Urothelium cell line (cell line): ENCODE measurements around the gene TMEM235.

Experiments used
- DNase-seq: peaks from one replicate; pipeline ENCODE4 v3.0.0; 2011; ENCODE audit warnings: low spot score, mixed read lengths
- FAIRE-seq: peaks from 2 replicates; lab custom pipeline; 2011; peaks lifted over from hg19 to GRCh38; lab: Jason Lieb, UNC

Gene TMEM235

DNA sequence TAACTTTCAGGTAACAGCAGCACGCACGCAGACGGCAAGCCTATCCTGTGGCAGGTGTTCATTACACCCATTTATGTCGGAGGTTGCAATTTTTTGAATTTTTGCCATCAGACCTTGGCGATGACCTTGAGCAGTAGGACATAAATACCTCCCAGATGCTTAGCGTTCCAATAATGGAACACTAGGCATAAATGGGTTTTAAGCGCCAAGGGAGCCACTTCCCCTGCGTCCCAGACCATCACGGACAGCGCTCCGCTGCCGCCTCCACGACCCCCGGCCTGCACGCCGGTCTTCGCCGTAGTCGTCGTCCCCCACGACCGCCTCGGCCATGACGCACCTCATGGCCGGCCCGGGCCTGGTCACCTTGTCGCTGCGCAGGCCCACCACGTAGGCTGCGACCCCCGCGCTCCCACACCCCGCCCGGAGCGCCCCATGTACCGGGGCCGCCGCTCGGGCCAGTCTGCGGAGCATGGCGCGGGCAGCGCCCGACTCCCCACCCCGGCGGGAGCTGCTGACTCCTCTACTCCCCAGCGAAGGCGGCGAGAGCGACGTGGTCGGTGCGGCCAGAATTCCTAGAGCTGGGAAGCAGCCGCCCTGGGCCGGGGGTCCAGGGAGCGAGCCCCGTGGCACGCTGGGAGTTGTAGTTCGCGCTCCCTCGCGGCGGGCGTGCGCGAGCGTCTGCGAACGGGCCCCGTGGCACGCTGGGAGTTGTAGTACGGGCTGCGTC is 22.7 kb downstream of the TMEM235 start:
- peak; percentile 86 for FAIRE-seq
- peak; percentile 96 for DNase-seq

DNA sequence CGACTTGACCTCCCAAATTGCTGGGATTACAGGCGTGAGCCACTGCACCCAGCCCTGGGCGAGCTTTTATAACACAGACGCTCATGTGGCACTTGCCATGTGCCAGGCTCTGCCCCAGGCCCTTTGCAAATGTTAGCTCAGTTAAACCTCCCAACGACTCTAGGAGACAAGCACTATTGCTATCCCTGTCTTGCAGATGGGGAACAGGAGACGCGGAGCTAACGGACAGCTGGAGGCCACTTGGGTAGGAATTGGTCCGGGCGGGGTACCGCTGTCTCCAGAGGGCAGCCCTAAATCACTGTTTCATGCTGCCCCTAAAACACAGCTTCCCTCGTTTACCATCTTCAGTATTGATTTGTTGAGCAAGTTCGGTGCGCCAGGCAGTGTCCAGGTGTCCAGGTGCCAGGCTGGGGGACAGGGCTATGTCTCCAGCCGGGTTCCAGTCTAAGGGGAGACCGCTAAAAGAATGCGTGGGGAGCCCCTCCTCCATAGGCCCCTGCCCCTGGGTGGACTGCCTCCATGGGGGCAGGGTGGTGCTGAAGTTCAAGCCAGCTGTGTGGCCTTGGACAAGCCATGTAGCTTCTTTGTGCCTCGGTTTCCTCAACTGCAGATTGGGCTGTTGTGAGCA is 23.7 kb downstream of the TMEM235 start:
- no peak for FAIRE-seq
- no peak for DNase-seq

DNA sequence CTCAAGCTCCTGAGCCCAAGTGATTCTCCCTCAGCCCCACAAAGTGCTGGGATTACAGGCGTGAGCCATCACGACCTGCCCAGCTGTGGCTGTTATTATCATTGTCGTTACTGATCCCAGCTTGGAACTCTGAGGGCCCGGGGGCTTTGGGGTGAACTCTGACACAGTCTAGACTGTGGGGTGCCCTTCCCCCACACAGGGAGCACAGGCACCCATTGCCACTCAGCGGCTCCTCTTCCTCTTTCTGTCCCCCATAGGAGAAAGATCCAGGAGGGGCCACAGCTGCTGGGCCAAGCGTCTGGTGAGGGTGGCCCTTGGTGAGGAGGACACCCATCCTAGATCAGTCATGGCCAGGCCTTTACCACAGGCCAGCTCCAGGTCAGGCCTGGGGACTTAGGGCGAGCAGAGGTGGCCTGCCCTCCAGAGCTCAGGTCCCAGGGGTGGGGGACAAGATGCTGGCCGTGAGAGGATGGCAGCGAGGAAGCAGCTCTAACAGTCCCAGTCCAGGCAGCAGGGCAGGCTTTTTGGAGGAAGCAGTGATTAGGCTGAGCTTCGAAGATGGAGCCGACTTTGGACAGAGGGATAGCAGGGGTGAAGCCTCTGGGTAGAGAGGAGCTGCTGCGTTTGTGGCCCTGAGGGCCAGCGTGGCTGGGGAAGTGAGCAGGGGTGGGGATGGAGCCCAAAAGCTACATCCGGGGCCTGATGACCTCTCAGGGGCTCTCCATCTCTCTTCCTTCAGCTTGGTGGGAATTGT is 24.7 kb downstream of the TMEM235 start:
- DNase-seq (no peak), FAIRE-seq (no peak)

DNA sequence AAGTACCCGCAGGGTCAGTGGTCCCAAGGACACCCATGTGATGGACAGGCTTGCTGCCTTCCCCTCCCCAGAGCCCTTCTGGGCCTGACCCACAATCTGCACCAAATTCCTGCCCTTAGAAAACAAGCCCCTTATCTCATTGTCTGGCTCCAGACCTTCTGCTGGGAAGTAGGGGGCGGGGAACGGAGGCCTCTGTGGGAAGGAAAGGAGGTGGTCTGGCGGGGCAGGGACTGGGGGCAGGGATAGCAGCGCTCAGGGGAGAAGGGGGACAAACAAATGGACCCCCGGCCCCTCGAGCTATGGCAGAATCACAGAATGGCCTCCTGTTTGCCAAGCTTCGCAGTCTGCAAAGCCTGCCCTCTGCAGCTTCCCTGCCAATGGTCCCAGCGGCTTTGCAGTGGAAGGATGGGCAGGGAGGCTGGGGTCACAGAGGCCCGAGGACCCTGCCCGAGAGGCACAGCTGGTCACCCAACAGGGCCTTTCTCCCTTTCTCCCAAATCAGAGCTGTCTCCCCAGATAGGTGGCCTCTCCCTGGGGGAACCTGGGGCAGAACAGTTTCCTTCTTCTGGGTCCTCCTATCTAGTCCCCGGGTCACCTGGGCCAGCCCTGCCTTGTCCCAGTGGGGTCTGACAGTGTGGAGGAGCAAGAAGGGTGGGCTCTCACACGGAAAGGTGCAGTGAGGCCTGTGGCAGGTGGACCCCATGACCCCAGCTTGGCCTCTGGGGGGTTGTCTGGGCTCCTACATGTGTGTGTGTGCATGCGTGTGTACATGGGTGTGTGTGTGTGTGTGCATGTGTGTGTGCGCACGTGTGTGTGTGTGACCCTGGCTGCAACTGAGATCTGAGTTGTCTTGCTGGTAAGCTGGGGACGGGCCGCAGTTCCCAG is 25.5 kb downstream of the TMEM235 start:
- FAIRE-seq (no peak), DNase-seq (no peak)

DNA sequence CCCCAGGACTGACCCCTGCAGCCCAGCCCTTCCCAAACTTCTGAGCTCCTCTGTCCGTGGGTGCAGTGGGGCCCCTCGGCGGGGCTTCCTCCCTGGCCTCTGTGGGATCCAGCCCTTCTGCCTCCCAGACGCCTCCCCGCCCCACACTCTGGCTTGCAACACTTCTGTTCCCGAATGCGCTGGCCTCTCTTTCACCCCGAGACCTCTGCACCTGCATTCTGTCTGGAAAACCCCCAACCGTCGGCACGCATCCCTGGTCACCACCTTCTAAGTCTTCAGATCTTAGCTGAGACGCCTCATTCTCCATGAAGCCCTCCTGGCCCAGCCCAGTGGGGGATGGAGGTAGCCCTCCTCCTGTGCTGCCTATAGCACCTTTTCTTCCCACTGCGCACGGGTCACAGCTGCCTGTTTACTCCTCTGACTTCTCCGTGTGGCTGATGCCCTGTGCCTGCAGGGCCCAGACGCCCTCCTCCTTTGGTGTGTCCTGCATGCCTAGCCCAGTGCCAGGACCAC is 26.4 kb downstream of the TMEM235 start:
- FAIRE-seq: no peak
- DNase-seq: no peak

DNA sequence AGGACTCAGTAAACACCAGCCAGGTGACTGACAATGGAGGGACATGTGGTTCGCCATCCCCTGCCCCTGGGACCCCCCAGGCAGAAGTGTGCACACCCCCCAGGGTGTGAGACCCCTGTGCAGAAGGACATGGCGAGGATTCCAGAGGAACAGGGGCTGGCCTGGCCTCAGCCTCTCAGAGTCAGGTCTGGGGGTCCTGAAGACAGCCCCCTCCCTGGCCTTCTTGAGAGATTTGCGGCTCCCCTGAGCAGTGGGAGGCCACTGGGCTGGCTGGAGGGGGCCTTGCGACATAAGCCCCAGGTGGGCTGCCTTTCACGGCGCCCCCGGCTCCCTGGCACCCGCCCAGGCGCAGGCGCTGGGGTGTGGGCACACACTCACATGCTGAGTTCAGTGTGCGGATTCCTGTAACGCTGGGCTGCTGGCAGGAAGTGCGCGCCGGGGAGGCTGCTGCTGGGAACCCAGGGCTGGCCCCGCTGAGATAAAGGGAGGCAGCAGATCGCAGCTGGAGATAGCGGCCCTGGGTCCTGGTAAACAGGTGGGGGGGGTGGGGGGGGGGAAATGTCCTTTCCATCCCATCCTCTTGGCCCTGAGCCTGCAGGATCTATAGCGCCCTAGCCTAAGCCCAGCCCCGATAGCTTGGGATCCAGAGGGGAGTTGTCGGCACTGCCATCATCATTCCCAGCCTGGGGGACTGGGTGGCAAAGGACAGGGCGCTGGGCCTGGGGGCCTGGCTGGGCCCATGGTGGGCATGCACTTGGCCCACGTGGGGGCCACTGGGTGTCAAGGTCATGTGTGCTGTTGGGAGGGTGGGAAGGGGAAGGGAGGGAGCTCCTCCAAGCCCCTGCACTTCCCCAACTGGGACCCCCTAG is 27.1 kb downstream of the TMEM235 start:
- FAIRE-seq (no peak), DNase-seq (no peak)

DNA sequence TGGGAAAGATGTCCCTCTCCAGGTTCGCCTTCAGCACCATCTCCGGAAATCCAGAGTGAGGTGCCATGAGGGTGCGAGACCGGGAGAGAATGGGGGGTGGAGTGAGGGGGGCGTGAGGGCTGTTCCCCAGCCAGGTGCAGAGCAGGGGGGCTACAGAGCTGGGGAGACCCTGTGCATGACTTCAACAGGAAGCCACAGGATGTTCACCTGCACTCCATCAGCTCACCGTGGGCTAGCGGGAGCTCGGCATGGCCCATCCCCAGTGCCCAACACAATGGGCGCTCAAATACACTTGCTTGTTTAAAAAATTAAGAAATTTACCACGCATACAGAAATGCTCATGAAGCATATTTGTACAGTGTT is 27.7 kb downstream of the TMEM235 start:
- DNase-seq: no peak
- no peak for FAIRE-seq

DNA sequence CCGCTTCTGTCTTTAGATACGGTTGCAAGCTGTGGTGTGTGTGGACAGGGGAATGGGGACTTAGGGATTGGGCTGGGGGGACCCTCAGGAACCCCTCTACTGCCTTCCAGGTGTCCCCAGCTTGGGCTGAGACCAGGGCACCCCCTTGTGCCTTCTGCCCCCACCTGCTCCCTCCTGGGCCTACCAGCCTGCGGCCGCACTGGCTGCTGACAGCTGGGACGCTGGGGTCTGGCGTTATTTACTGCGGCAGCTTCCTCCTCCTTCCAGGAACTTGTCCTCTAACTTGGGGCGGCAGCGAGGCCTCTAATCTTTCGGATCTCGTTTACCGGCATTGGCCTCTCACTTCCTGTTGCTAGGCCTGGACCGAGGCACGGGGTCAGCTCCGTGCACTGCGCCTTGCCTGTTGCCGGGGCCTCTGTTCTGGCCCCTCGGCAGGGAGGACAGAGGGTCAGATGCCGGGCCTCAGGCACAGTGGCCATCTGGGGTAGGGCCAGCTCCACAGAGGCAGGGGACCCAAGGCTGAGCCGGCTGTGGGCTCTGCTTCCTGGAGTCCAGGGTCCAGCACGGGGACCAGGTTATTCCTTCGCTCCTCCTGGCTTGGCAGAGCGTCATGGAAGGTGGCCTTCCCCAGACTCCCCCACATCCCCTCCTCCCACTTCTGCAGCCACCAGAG is 31.8 kb downstream of the TMEM235 start:
- DNase-seq: no peak
- no peak for FAIRE-seq

DNA sequence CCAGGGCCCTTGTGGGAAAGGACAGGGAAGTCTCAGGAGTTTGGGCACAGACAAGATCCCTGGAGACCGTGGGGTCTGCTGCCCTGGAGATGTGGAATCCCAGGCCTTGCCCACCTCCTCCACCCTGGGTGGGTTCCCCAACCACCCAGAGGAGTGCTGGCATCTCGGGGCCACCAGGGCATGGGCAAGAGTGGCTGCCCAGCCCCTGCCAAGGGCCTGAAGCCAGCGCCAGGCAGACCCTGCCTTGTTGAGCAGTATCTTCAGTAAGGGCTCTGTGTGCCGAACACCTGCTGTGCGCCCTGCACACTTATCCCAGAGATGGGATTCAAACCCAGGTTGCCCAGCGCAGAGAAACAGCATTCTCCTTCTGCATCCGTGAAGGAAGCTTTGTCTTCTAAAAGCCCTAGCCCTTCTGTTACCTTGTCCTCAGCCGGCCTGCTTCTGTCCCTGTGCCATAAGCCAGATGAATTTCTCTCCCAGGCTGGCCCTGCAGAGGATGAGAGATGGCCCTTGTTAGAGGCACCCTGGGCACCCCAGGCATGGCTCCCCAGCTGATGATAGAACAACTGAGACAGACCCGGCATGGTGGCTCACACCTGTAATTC is 32.4 kb downstream of the TMEM235 start:
- DNase-seq: no peak
- no peak for FAIRE-seq

DNA sequence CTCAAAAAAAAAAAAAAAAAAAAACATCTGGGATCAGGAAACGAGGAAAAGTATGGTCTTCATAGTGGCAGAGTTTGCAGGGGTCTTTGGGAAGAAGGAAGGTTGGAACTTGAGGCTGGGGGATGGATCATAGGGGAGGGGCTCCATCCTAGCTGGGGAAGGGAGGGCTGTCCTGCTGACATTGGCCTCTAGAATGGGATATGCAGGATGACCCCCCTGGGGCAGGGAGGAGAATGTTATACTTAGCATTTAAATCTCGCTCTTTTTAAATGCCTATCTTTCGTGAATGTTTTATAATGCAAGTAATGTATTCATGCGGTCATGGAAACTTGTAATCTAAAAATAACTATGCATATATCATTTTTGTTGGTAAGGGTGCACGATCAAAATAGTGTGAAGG is 33.2 kb downstream of the TMEM235 start:
- FAIRE-seq (no peak), DNase-seq (no peak)

DNA sequence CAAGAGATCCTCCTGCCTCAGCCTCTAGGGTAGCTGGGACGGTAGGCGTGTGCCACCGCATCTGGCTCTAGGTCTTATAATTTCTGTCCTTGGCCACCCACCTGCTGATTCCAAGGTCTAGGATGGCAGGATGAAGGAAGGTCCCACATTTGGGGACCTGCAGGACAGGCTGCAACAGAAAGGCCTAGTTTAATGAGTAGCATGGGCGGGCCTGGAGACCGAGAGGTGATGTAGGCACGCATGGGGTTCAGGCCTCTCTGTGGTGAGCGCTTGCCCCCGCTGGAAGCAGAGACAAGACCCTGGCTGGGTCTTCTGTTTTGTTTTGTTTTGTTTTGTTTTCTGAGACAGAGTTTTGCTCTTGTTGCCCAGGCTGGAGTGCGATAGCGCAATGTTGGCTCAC is 33.7 kb downstream of the TMEM235 start:
- DNase-seq: no peak
- FAIRE-seq: no peak

DNA sequence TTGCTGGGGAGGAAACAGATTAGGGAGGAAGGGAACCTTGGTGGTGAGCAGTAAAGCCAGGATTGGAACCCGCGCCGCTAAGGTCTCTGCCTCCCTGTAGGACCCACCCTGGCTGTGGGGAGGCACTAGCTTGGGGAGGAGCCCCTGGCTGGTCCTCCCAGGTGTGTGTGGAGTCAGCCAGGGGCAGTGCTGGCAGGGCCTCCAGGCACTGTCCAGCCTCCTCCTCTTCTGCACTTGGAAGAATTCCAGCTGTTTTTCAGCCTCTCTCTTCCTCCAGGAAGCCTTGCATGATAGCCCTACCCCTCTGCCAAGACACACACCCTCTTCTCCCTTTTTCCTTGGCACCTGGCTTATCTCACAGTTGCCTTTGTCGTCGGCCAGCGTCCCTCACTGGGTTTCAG is 34.8 kb downstream of the TMEM235 start:
- FAIRE-seq: no peak
- no peak for DNase-seq

DNA sequence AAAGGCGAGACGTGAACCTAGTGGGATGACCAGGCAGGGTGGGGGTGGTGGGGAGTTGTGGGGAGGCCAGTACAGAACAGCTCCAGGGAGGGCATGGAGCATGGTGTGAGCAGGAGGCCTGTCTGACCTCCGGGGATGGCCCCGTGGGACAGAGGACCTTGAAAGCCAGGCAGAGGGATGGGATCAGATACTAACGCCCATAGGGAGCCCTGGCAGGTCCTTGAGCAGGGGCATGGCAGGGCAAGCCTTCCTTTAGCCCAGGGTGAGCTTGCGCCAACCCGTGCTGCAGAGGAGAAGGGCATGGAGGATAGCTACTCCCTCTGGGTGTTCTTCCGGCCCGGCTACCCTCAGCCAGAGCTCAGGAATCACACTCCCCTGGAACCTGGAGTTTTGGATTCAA is 35.3 kb downstream of the TMEM235 start:
- FAIRE-seq (no peak), DNase-seq (no peak)

DNA sequence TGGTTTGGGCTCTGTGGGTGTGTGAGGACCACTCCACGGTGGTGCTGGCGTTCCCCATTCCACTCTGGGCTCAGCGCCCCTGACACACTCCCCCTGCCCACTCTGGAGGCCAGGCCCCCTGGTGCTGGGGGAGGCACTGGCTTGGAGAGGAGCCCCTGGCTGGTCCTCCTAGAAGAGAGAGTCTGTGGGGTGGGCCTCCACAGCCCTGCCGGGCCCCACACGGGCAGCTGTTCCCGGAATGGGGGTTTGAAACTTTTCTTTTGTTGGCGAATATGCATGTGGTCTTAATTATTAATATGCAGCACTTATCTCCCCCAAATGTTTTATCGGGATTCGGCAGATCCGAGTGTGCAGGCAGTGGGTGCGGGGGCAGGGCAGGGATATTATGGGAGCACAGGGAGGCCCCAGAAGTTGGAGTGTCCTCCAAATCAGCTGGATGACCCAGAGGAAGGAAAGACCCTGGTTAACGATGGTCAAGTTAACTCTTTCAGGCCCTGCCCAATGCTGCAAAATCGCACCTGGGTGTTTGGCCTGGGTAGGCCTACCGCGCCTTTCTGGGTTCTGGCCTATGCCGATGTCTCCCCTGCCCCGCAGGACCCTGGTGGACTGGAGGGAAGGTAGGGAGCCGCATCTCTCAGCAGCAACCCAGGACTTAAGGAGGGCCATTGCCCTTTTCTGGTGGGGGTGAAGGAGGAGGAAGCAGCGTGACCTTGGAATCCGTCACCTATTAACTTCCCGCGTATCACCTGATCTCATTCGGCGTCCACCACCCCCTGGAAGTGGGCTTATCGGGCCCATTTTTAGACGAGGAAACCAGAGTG is 36.0 kb downstream of the TMEM235 start:
- FAIRE-seq: no peak

DNA sequence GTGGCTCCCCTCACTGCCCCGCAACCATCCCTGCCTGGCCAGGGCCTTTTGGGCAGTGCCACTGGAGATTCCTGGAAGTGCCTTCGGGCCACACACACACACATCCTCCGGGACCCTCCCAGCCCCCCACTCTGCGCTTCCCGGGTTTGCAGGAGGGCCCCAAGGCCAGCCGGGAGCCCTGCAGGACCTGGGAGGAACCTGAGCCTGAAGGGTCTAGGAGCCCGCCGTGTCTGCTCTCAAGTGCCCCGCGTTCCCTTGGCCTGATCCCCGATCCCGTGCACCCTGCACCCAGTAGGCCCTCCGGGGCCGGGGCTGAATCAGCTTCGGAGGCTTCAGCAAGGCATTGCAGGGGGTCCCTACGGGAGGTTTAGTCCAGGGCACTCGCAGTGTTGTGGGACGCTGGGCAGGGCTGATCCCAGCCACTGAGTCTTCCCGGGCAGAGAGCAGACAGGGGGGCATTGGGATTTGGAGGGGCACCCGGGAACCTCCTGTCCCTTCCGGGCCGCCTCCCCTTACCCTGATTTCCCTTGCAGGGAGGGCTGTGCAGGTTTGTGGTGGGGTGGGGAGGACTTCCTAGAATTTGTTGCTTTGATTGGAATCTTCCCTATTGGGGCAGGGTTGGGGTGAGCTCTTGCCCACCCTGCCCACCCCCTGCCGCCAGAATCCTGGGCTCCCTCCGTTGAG is 36.9 kb downstream of the TMEM235 start:
- DNase-seq: no peak
- FAIRE-seq: no peak

More for the DNA sequence above, 36.0 kb downstream of the TMEM235 start:
- DNase-seq: no peak

DNA sequence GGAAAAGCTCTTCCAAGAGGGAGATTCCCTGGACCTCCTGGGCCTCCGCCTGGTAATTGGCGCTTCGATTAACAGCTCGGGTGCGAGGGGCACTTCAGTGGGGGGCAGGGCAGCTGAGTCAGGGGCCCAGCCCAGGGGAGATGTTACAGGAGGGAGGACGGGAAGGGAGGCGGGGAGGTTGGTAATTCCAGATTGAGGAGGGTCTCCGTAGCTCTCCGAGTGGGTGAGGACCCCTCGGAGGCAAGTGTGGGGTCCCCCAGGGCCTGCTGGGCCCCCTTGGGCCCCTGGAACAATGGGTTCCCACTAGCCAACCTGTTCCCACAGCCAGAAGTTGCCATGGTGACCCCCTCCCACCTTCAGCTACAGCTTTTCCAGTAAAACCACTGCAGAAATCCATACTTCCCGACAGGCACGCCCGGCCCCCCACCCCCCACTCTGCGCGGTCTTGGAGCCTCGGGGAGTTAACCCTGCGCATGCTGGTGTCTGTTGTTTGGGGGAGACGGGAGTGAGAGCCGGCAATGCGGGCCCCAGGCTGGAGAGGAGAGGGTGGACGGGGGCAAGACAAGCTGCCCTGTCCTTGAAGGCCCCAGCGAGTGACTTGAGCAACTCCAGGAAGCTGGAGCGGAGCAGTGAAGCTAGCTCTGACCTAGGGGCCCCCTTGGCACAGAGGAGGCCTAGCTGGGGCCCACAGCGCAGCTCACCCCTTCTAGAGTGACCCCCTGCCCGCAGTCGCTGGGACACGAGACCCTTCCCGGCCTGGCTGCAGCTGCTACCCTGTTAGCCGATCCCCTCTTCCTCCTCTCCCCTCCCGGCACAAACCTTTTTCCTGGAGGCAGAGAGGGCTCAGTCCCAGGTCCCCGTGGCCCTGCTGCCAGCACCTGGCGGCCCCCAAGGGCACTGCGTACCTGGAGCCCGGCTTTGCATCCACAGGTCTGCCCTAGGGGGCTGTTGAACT is 37.8 kb downstream of the TMEM235 start:
- peak; percentile 70 for DNase-seq
- peak; percentile 30 for FAIRE-seq
